Measurements from ENCODE around the gene SULT2A1. TPM values are rescaled to one million over a fixed set of nuclear protein-coding genes. Genes with fewer than 3 reads are reported as not detected.
"Not testable (repeated sequence)": the region's sequence is repeated elsewhere in the genome, so short reads cannot be mapped to it uniquely, and the experiment has no call there.

The SULT2A1 gene, protein sequence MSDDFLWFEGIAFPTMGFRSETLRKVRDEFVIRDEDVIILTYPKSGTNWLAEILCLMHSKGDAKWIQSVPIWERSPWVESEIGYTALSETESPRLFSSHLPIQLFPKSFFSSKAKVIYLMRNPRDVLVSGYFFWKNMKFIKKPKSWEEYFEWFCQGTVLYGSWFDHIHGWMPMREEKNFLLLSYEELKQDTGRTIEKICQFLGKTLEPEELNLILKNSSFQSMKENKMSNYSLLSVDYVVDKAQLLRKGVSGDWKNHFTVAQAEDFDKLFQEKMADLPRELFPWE
- total RNA-seq (2014; rRNA removed; shearing (Covaris generic)): not detected in 2 replicates

DNA sequence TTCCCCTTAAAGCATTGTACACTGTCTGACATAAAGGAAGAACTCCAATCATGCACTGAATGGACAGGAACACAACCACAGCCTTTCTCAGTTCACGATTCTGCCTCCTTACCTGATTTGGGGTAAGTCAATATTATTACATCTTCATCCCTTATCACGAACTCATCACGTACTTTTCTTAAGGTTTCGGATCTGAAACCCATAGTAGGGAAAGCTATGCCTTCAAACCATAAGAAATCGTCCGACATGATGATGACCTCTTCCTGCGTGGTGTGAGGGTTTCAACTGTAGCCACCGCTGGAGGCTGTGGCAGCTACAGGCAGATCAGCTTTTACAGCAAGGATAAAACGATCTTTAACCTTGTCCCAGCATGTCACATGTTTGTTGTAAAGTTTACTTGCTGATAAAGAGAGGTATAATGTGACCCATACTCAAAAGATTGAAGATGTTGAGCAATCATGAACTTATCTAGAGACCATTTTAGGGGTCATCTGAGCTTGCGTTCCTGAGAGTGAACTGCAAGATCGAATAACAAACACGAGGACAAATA lies at the start of gene SULT2A1:
SULT2A1 (minus strand) TSS at position 306 of the 550 bp plus-strand sequence; CDS start at position 248, 58 bp downstream.
- DNase-seq (ENCODE audit: low read depth): no peak

DNA sequence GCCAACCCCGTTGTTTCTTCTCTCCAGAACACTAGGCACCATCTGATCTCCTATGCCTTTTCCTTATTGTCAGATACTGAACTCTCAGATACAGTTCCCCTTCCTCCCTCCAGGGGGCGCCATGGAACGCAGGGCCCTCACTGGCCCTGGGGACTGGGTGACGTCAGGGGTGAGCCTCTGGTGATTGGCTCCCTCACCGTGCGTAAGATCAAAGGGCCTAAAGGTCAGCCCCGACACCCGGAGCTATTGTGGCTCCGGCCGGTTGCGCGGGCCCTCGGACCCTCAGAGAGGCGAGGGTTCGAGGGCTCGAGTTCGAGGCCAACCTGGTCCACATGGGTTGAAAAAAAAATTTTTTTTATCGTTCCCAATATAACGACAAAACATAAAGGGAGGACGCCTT lies 42.5 kb upstream of the SULT2A1 start:
- DNase-seq (ENCODE audit: low read depth): not testable (repeated sequence)

DNA sequence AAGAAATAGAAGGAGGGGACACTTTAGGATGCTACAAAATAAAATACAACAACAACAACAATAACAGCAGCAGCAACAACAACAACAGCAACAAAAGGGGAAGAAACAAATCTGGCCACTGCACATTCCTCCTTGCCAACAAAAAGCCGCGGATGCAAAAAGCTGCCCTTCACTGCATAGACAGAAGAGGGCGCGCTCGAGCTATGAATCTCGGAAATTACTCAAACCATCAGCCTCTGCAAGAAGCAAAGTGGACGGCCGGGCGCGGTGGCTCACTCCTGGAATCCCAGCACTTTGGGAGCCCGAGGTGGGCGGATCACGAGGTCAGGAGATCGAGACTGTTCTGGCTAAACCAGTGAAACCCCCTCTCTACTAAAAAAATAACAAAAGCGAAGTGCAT lies 34.0 kb upstream of the SULT2A1 start:
- not testable (repeated sequence) for DNase-seq (ENCODE audit: low read depth)

DNA sequence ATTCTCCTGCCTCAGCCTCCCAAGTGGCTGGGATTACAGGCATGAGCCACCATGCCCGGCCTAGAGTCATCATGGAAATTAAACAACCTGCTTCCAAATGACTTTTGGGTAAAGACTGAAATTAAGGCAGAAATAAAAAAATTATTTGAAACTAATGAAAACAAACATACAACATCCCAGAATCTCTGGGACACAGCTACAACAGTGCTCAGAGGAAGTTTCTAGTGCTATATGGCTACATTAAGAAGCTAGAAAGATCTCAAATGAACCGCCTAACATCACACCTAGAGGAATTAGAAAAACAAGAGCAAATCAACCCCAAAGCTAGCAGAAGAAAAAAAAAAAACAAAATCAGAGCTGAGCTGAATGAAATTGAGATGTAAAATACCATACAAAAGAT lies 24.1 kb upstream of the SULT2A1 start:
- not testable (repeated sequence) for DNase-seq (ENCODE audit: low read depth)

DNA sequence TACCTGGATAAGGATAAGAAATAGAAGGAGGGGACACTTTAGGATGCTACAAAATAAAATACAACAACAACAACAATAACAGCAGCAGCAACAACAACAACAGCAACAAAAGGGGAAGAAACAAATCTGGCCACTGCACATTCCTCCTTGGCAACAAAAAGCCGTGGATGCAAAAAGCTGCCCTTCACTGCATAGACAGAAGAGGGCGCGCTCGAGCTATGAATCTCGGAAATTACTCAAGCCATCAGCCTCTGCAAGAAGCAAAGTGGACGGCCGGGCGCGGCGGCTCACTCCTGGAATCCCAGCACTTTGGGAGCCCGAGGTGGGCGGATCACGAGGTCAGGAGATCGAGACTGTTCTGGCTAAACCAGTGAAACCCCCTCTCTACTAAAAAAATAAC lies 23.2 kb upstream of the SULT2A1 start:
- not testable (repeated sequence) for DNase-seq (ENCODE audit: low read depth)

DNA sequence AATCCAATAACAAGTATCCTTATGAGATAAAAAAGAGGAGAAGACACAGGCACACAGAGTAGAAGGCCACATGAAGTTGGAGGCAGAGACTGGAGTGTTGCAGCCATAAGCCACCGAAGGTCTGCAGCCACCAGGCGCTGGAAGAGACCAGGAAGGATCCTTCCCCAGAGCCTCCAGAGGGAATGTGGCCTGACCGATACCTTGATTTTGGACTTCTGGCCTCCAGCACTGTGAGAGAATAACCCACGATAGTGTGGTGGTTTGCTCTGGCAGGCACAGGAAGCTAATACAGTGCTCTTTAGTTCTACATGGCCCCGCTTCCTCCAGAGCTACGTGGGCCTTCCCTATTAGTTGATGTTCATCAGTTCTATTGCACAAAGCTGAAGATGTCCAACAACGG lies 15.3 kb upstream of the SULT2A1 start:
- no peak for DNase-seq (ENCODE audit: low read depth)

DNA sequence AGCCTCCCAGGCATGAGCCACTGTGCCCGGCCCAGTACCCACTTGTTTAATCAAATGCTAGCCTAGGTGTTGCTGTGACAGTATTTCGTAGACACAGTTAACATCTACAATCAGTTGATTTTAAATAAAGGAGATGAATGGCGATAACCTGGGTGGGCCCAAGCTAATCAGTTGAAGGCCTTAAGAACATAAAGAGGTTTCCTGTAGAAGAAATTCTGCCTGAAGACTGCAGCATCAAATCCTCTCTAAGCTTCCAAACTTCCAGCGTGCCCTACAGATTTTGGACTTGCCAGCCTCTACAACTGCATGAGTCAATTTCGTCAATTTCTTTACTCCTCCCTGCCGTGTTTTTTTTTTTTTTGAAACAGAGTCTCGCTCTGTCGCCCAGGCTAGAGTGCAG lies 13.2 kb upstream of the SULT2A1 start:
- DNase-seq (ENCODE audit: low read depth): no peak

DNA sequence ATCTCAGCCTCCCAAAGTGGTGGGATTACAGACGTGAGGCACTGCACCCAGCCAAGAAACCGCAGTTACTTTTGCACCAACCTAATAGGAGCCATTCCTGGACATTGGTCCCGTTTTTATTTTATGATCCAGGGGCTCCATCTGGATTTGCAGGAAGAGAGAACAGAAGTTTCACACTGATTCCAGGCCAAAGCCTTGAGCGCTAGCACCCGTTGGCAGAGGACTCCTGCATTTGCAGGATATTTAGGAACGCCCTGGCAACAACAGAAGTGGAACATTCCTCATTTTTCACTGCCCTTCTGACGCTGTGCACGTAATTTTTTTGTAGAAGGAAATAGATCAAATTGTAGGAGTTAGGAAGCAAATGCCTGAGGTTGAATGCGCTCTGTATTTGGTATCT lies 11.7 kb upstream of the SULT2A1 start:
- DNase-seq (ENCODE audit: low read depth): no peak

DNA sequence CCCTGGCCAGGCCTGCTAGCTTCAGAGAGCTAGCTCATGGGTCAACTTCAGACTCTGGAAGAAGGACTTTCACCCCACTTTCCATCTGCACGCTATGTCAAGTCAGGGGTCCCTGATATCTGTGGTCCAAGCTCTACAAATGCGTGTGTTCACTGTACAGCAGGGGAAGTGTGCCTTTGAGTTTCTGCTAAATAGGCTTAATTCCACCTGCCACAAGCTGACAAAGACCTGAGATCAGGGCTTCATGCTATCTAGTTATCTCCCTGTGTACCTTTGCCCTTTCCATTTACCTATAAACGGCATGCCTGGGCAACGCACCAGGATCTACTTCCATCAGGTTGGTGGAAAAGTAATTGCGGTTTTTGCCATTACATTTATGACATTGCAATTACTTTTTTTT lies 10.7 kb upstream of the SULT2A1 start:
- no peak for DNase-seq (ENCODE audit: low read depth)

DNA sequence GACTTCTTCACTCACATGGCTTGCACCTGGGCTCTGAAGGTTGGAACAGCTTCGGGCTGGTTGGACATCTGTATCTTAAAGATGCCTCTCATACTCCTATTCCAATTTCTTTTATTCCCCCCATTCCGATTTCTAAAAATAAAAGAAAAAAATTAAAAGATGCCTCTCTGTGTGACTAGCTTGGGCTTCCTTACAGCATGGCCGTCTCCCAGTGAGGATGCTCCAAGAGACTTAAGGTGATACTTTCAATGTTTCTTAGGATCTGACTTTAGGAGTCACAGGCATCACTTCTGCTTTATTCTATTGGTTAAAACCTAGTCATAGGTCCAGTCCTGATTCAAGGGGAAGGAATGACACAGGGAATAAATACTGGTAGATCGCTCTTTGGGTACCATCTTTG lies 9.9 kb upstream of the SULT2A1 start:
- no peak for DNase-seq (ENCODE audit: low read depth)

DNA sequence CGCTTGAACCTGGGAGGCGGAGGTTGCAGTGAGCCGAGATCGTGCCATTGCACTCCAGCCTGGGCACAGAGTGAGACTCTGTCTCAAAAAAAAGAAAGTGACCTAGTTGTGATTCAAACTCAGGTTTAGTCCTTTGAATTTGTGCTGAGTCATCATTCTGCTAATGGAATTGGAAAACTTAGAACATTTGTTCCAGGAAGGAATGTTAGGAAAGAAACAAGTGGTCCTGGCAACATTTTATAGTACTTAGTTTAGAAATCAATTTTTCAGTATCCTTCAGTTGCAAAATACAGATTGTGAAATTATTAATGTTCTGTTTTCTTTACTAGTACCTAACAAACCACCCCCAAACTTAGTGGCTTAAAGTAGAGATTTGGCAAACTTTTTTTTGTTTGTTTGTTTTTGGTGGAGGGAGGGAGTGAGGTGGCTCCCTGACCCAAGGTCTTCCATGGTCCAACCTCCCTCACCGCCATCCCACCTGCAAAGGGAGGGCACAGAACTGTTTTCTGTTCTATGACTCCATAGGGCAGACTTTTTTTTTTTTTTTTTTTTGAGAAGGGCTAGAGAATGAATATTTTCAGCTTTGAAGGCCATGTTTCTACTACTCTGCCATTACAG lies 9.2 kb upstream of the SULT2A1 start:
- DNase-seq (ENCODE audit: low read depth): no peak

DNA sequence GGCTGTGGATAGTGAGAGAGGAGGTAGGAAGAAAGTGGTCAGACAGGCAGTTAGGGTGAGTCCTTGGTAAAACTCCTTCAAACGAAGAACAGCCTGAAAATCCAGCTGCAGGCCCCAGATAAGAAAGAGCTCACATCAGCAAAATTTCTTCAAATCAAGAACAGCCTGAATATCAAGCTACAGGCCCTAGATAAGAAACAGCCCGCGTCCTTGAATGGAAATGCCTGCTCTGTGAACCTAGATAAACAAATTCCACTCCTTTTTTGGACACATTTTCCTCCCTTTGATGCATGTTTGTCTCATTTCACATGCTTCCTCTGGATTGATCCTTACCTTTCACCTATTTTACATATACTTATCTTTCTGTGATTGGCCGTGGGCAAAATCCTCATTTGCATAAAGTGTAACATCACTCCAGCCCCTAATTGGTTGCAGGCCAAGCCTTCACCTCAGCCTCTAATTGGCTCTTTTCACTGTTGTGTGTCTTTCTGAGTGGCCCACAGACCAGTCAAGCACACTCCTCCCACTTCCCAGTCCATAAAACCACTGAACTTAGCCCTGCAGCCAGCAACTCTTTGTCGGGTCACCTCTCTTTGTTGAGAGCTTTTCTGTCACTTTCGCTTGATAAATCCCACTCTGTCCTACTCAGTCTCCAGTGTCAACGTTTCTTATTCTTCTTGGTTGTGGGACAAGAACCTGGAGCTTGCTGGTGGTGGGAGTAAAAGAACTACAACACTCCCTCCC lies 6.0 kb upstream of the SULT2A1 start:
- no peak for DNase-seq (ENCODE audit: low read depth)

DNA sequence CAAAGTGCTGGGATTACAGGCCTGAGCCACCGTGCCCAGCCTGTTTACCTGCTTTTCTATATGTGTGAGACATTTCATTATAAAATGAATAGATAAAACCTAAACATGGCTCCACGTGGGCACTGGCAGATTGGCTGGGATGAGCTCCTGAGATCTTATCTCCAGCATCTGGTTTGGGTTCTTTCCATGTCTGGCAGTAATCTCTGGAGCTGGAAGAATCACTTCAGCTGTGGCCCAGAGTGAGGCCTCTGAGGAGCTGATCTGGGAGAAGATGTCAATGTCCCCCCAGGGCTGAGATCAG lies 5.5 kb upstream of the SULT2A1 start:
- DNase-seq (ENCODE audit: low read depth): no peak

DNA sequence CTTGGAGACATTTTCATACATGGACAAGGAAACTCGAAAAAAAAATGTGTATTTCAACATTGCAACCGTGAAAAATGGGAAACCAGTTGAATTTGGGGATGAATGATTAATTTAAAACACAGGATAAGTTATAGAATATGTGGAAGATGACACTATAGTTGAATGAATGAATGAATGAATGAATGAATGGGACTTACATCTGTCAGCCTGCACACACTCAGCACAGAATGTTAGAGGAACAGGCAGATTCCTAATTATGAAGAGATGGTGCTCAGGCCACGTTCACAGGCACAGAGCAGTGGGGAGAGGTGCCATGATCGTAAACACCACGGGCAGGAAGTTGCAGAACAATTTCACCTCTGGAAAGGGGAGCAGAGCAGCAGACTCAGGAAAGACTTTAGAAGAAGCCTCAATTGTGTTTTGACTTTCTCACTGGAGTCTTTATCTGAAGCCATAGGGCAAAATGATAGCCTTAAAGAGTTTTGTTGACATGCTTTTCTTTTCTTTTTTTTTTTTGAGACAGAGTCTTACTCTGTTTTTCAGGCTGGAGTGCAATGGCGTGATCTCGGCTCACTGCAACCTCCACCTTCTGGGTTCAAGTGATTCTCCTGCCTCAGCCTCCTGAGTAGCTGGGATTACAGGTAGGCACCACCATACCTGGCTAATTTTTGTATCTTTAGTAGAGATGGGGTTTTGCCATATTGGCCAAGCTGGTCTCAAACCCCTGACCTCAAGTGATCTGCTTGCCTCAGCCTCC lies 4.9 kb upstream of the SULT2A1 start:
- no peak for DNase-seq (ENCODE audit: low read depth)

DNA sequence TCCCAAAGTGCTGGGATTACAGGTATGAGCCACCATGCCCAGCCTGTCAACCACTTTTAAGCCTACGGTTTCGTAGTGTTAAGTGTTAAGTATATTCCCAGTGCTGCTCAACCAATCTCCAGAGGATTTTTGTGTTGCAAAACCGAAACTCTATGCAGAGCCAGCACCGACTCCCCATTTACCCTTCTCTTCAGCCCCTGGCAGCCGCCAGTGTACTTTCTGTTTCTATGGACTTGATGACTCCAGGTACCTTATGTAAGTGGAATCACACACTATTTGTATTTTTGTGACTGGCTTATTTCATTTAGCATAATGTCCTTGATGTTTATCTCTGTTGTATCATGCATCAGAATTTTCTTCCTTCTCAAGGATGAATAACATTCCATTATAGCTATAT lies 1.1 kb downstream of the SULT2A1 start:
- no peak for DNase-seq (ENCODE audit: low read depth)

DNA sequence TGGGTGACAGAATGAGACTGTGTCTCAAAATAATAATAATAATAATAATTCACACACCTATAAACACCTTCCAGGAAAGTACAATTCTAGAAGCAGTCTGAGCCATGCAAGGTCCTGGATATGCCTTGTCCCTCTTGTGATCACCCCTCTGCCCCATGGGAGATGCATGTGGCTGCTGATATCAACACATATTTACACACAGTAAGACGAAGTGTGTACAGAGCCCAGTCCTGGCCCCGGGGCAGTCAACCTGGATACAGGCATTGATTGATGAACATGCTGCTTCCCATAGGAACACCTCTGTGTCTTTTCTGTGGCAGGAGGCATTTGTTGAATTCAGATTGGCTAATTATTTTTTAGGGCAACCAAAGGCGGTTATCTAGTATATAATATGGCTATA lies 3.2 kb downstream of the SULT2A1 start:
- DNase-seq (ENCODE audit: low read depth): no peak

DNA sequence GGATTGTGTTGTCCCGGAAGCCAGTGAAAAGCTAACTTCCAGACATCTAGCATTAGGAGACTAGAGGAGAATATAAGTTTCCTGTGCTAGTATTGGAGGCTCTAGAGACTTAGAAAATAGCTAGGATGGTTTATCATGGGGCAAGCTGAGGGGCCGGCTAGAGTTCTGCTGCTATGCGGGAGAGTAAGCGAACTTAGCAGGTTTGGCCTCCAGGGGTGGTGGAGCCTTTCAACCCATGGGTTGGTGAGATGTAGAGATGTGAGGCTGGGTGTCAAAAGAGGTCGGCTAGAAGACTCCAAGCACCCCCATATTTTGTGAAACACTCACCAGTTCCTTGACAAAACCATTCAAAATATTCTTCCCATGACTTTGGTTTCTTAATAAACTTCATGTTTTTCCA lies 4.4 kb downstream of the SULT2A1 start:
- no peak for DNase-seq (ENCODE audit: low read depth)

DNA sequence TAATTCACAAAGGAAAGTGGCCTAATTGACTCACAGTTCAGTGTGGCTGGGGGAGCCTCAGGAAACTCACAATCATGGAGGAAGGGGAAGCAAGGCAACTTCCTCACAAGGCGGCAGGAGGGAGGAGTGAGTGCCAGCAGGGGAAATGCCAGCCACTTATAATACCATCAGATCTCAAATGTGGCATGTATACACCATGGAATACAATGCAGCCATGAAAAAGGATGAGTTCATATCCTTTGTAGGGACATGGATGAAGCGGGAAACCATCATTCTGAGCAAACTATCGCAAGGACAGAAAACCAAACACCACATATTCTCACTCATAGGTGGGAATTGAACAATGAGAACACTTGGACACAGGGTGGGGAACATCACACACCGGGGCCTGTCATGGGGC lies 6.7 kb downstream of the SULT2A1 start:
- DNase-seq (ENCODE audit: low read depth): peak; percentile 40

DNA sequence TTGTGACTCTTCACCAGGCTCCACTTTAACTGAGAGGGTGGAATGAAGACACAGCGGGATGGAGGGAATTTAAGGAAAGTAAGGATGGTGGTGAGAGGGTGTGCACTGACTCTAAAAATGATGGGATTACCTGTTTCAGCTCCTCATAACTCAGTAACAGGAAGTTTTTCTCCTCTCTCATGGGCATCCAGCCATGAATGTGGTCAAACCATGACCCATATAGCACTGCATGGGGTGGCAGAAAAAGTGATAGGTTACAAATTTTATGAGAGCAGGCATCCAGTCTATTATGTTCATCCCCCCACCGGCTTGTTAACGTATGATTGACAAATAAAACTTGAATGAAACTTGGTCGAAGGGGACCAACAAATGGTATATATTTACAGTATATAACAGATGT lies 7.2 kb downstream of the SULT2A1 start:
- DNase-seq (ENCODE audit: low read depth): peak; percentile 64

DNA sequence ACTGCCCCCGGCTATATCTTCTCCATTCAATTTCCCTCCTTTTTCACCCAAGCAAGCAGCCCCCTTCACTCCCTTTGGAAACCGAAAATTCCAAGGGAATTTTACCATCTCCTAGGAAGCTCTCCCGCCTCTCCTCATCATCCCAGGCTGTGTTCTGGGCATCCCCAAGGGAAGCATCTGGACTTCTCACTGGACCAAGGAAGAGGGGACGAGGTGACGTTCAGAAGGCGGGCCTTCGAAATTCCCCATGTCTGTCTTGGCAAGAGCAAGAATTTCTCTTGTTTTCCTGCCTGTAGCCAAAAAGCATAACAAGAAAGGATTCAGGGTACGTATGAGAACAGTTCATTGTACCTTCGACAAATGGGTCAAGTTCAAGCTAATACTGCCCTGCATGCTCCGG lies 20.9 kb downstream of the SULT2A1 start:
- DNase-seq (ENCODE audit: low read depth): no peak

DNA sequence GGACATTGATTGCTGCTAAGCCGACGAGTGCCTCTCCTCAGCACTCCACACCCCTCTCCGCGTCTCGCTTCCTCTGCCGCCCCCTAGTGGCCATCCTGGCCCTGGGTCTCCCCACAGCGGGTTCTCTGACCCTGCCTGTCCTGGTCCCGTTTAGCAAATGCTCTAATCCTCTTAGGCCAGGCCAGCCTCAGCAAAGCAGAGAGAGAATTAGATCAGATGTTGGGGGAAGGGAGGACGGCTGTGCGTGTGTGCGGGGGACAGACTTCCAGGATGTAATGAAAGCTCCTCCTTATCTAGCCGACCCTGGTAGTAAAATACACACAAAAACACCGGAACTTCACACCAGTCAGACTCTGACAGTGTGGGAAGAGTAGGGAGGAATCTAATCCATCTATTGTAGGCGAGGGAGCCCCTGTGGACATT lies 22.6 kb downstream of the SULT2A1 start:
- DNase-seq (ENCODE audit: low read depth): peak; percentile 88

DNA sequence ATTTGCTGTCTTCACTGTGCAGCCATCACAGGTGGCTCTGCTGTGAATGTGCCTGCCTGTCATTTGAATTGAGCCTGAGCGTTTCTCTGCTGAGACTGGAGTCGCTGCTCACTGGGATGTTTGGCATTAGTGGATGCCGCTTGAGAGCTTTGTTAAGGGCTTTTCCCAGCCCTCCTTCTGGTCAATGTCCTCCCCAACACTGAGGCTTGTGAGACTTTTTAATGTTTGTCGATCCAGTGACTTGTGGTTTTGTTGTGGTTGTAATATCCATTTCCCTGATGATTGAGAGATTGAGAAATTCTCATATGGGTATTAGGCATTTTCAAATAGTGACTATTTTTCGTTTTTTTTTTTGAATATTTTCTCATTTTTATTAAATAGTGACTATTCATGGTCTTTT lies 24.5 kb downstream of the SULT2A1 start:
- no peak for DNase-seq (ENCODE audit: low read depth)
